ACHN (cell line): ENCODE measurements around the gene COL5A1.
"Not testable (repeated sequence)": the region's sequence is repeated elsewhere in the genome, so short reads cannot be mapped to it uniquely, and the experiment has no call there.

Experiments used
- DNase-seq: peaks from one replicate; pipeline ENCODE4 v3.0.0-alpha.2; 2015
- in situ Hi-C: cut with HindIII; loops from 2 replicates; pipeline ENCODE4 v1.10.0; 2017; ENCODE audit warnings: low sequenced_read_pairs, low pct_ligation_motif_present, low pct_unique_long_range_greater_than_20kb

The COL5A1 gene

DNA sequence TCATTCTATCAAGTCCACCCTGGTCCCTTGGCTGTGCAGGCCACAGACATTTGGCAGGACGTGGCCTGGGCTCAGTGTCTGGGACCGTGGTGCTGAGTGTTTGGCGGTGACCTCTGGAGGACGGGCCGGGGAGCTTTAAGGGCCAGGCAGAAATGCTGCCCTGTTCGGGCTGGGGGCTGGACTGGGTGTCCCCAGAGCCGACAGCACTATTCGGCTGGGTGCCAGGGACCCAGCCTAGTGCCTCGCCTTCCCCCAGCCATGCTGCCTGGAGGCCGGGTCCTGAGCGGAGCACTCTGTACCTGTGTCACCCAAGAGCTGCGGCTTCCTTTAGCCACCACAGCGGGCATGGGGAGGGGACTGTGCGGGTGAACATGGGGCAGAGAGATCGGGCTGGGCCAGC, 40.4 kb downstream of the COL5A1 start:
- no peak for DNase-seq
- in situ Hi-C loops, result no loop called here

GRCh38 chr9:134682651-134683364, 41.2 kb downstream of the COL5A1 start:
- DNase-seq, result no peak
- in situ Hi-C loops, result no loop called here

DNA sequence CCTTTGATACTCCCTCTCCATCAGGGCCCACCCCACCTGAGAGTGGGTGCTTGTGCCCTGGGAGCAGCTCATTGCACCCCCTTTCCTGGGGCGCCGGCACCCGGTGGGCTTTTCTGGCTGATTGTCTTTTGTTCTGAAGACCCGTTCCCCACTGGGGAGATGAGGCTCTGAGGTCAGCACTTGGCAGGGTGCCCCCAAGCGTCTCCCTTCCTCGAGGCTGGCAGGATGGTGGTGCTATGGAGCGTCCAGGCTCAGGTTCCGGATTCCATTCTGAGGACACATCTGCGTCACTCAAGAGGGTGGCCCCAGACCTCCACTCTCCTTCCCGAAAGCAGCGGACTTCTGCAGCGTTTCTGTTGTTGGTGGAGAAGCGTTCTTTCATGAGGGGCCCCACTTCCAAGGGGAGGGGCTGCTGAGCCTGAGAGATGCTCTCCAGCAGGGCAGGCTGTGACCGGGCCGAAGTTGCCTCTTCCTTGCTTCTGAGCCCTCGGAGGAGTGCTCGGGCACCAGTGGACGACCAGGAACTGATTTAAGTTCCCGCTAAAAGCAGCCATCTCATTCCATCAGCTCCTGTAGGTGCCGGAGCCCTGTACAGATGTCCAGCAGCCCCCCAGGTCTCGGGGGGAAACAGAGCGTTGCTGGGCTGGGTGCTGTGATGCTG, 42.2 kb downstream of the COL5A1 start:
- no peak for DNase-seq
- in situ Hi-C loops, result no loop called here

- in situ Hi-C loops, result no loop called here
- DNase-seq, result no peak
Observed at GRCh38 chr9:134684375-134684723, 42.7 kb downstream of the COL5A1 start.

GRCh38 chr9:134684941-134685340, 43.3 kb downstream of the COL5A1 start:
- DNase-seq, in situ Hi-C loops: not testable (repeated sequence)

DNA sequence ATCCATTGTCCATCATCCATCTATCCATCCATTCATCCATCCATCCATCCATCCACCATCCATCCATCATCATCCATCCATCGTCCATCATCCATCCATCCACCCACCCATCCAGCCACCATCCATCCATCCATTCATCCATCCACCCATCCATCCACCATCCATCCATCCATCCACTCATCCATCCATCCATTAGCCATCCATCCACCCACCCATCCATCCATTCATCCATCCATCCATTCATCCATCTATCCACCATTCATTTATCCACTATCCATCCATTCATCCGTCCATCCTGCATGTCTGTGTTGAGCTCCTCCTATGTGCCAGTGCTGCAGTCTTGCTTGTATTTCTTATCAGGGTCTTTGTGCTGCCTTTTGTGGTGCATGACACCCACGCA, 44.2 kb downstream of the COL5A1 start:
- in situ Hi-C loops, result no loop called here
- DNase-seq, result no peak

- in situ Hi-C loops, result no loop called here
- DNase-seq, result no peak
Observed at GRCh38 chr9:134686896-134687295, 45.3 kb downstream of the COL5A1 start.

DNA sequence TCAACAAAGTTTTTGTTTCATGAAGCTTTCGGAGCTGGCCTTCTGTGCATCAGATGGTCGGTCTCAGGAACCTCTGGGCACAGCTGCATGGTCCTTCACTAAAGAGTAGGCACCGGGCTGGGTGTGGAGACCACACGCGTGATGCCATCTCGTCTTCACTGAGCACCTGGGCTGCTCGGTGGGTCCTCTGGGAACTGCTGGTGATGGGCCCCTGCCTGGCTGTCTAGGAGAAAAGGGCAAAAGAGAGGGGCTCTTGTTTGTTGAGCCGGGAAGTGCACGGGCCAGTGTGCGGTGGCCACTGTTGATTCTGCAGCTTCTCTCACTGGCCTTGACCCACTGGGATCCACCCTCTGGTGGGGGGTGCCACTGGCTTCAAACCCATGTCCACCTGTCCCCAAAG, 46.0 kb downstream of the COL5A1 start:
- DNase-seq, result no peak
- in situ Hi-C loops, result no loop called here

GRCh38 chr9:134688231-134688630, 46.6 kb downstream of the COL5A1 start:
- DNase-seq, result no peak
- in situ Hi-C loops, result no loop called here

DNA sequence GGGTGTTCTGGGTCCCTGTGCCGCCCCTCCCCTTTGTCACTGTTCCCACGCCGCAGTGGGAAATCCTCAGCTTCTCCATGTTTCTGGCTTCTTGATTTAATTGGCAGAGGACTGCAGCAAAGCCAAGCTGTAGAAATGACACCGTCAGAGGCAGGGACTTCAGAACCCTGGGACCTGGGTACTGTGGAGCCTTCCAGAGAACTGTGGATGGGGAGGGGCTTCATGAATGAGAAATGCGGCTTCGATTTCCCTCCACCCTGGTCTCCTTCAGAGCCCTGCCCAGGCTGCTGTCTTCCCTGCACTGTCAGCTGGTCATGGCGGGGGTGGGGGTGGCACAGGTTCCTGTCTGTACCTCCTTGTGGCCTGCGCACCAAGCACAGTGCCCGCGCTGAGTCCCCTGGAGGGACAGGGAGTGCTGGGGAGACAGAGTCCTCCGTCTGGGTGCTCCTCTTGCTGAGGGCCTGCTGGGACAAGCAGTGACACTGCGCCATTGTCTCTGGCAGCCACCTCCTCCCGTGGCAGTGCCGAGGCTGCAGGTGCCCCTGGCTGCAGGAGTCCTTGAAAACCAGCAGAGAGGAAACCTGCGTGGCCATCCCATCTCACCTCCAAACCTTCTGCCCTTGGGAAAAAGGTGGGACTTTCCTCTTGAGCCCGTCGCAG, 47.2 kb downstream of the COL5A1 start:
- DNase-seq, result no peak
- in situ Hi-C loops, result no loop called here

DNA sequence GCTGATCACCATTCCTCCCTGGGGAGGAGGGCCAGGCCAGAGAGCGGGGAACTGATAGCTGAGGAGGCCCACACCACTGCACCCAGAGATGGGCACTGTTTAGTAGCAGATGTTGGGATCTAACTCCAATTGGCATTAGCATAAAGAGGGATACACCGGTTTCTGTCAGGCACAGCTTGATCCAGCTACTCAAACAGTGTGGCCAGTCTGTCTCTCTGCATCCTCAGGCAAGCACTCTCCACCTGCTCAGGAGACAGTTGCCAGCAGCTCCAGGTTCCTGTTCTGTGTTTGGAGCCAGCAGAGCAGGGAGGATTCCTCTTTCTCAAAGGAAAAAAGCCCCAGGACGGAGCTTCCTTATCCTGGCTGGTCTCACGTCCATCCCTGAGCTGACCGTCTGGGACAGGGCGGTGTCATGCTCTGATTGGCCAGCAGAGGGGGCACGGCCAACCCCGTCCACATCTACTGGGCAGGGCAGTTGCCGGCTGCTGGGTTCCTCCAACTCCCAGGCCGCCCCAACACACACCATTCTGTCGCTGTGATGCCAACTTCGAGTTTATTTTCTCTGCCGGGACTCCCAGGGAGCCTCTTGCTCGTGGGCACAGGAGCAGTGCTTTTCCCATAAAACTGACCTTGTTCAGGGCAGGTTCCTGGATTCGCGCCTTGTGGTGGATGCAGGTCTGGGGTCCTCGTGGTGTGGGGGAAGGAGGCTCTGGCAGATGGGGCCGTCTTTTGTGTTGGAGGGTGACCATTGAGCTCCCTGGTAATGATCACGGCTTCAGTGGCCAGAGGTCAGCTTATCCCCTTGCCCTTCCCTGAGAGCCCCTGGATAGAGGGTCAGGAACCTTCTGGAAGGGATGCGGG, 47.9 kb downstream of the COL5A1 start:
- DNase-seq, result peak; percentile 3
- in situ Hi-C loops, result no loop called here

GRCh38 chr9:134690301-134690751, 48.7 kb downstream of the COL5A1 start:
- DNase-seq, result no peak
- in situ Hi-C loops, result no loop called here

- no peak for DNase-seq
- in situ Hi-C loops, result no loop called here
Observed at GRCh38 chr9:134690946-134691694, 49.5 kb downstream of the COL5A1 start.

- no peak for DNase-seq
- in situ Hi-C loops, result no loop called here
Observed at GRCh38 chr9:134691695-134692572, 50.3 kb downstream of the COL5A1 start.

DNA sequence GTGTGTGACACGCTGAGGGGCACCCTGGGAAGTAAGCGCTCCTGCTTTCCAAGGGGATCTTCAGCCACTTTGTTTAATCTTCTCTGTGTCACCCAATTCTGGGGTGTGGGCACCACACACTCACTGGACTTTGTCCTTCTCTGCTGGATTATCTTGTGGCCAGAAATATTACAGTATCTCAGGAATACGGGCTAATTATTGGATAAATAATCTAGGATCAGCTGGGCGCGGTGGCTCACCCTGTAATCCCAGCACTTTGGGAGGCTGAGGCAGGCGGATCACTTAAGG, 50.9 kb downstream of the COL5A1 start:
- in situ Hi-C loops, result no loop called here

GRCh38 chr9:134693011-134693410, 51.4 kb downstream of the COL5A1 start:
- in situ Hi-C loops, result no loop called here
- DNase-seq, result no peak

More for the DNA sequence above, 50.9 kb downstream of the COL5A1 start:
- no peak for DNase-seq

DNA sequence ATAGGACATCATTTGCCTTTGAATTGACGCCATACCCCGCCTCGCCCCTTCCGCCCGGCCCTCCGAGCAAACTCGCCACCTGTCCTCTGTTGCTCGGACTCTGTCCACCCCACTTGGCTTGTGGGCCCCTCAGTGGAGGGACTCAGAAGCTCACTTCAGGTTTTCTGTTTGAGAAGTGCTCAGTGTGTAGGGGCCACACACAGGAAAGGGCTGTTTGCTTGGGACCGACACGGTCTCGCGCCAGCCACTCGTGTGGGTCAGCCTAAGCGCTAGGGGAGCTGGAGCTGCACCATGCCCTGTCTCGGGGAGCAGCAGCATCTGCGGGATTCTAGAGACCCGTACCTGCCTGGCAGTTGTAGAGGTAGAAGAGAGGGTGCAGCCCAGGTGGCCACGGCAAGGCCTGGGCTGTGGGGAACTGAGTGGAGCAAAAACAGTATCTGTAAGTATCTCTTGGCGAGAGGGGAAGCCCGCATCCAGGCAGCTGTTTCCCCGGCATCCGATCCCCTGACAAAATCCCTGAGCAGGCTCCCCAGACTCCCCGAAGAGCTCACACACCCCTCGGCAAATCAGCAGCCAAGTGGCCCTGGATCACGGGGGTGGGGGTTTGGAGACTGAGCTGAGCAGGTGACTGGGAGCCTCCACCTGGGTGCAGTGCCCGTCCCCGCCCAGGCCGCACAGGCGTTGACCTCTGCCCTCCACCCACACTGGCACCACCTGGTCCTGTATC, 52.2 kb downstream of the COL5A1 start:
- no peak for DNase-seq
- in situ Hi-C loops, result no loop called here
